ENCODE data around the gene SF3B3.
"Not testable (repeated sequence)": the region's sequence is repeated elsewhere in the genome, so short reads cannot be mapped to it uniquely, and the experiment has no call there.

Gene SF3B3

DNA sequence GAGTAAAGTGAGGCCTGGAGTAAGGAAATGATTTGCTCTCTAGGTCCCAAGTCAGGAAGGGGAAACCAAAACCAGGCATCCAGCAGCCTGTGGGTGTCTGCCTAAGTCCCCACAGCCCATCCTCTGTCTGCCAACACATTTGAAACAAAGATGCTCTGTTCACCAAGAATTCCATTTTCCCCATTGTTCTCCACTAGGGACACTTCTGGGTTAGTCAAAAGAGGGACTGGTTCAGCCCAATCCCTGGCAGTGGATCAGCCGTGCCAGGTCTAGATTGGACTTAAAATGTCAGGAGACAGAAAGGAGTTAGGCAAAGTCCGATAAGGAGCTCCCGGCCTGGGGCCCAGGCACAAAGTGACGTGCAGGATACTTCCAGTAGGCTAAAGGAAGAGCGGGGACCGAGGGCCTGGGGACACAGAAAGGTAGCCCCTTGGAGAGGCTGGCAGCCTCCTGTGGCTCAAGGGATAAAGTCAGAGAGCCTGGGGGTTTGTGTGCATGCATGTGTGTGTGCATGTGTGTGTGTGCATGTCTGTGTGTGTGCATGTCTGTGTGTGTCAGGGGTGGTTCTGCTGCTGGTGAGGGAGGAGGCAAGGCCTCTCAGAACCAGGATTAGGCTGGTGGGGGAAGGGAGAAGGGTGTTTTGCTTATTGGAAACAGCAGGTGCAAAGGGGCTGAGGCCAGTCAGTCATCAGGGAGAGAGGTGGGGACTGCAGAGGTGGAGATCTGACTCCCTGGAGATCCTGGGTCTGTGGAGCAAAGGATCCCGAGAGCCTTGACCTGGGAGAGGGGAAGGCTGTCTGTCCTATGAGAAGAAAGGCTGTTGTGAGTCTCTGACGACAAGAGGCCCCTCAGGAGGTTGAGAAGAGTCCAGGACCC lies 81.0 kb downstream of the SF3B3 start:
- no peaks in the 10 kb centered on the region for H3K4me1 ChIP-seq (ENCODE audit: control insufficient read depth, insufficient read depth, low read length, unreplicated experiment)

DNA sequence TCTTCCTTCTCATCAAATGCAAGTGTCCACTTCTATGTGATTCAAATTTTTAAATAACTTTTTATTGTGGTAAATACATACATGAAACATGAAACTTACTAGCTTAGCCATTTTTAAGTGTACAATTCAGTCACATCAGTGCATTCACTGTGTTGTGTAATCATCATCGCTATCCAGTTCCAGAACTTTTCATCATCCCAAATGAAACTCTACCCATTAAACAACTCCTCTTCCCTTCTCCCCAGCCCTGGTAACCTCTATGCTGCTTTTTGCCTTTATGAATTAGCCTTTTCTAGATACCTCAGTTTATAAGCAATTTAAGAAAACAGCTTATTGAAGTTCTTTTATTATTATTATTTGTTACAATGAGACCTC lies 81.7 kb downstream of the SF3B3 start:
- Histone ChIP-seq H2AFZ (ENCODE audit: low read length, unreplicated experiment) (no peak overlapping the region), H3K27me3 (ENCODE audit: insufficient read depth, low read length) (no peaks in the 10 kb centered on the region), H3K36me3 (ENCODE audit: insufficient read depth, low read length) (no peaks in the 10 kb centered on the region), H3K4me3 (ENCODE audit: low read depth, low read length) (no peak overlapping the region), H3K79me2 (ENCODE audit: control insufficient read depth, insufficient read depth, low read length, unreplicated experiment) (no peaks in the 10 kb centered on the region), H3K4me1 (ENCODE audit: control insufficient read depth, insufficient read depth, low read length, unreplicated experiment) (no peaks in the 10 kb centered on the region), H3K27ac (ENCODE audit: low read depth, low read length) (no peak overlapping the region)

More for the DNA sequence above, 81.0 kb downstream of the SF3B3 start:
- Histone ChIP-seq H3K27ac (ENCODE audit: low read depth, low read length) (no peak overlapping the region), H2AFZ (ENCODE audit: low read length, unreplicated experiment) (no peak overlapping the region), H3K27me3 (ENCODE audit: insufficient read depth, low read length) (no peaks in the 10 kb centered on the region), H3K4me3 (ENCODE audit: low read depth, low read length) (no peak overlapping the region), H3K36me3 (ENCODE audit: insufficient read depth, low read length) (no peaks in the 10 kb centered on the region), H3K79me2 (ENCODE audit: control insufficient read depth, insufficient read depth, low read length, unreplicated experiment) (no peaks in the 10 kb centered on the region)

DNA sequence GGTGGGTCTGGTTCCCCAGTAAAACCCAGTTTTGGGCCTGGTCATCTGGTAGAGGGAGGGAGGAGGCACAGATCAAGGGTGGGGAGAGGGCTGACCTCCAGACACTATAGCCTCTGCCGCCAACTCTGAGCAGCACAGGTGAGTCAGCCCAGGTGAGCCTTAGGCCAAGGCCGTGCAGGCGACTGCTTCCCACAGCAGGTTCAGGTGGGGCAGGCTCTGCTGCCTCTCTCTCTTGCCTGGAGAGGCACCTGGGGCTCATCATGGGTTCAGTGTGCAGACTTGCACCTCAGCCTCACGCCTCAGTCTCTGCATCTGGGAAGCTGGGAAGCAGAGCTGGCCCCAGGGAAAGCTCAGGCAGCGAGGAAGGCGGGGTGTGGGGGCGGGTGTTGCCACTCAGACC lies 84.9 kb downstream of the SF3B3 start:
- H3K4me1 ChIP-seq (ENCODE audit: control insufficient read depth, insufficient read depth, low read length, unreplicated experiment): no peaks in the 10 kb centered on the region
- no peaks in the 10 kb centered on the region for H3K79me2 ChIP-seq (ENCODE audit: control insufficient read depth, insufficient read depth, low read length, unreplicated experiment)
- no peak overlapping the region for H2AFZ ChIP-seq (ENCODE audit: low read length, unreplicated experiment)
- H3K36me3 ChIP-seq (ENCODE audit: insufficient read depth, low read length): no peaks in the 10 kb centered on the region
- H3K27ac ChIP-seq (ENCODE audit: low read depth, low read length): no peak overlapping the region
- H3K27me3 ChIP-seq (ENCODE audit: insufficient read depth, low read length): no peaks in the 10 kb centered on the region
- H3K4me3 ChIP-seq (ENCODE audit: low read depth, low read length): no peak overlapping the region

- Histone ChIP-seq H3K27me3 (ENCODE audit: insufficient read depth, low read length) (no peaks in the 10 kb centered on the region), H3K27ac (ENCODE audit: low read depth, low read length) (no peak overlapping the region), H2AFZ (ENCODE audit: low read length, unreplicated experiment) (no peak overlapping the region), H3K4me3 (ENCODE audit: low read depth, low read length) (no peak overlapping the region), H3K4me1 (ENCODE audit: control insufficient read depth, insufficient read depth, low read length, unreplicated experiment) (no peaks in the 10 kb centered on the region), H3K36me3 (ENCODE audit: insufficient read depth, low read length) (no peaks in the 10 kb centered on the region), H3K79me2 (ENCODE audit: control insufficient read depth, insufficient read depth, low read length, unreplicated experiment) (no peaks in the 10 kb centered on the region)
Measured at GRCh38 chr16:70610273-70611223, 86.9 kb downstream of the SF3B3 start.

- Histone ChIP-seq H2AFZ (ENCODE audit: low read length, unreplicated experiment) (no peak overlapping the region), H3K4me1 (ENCODE audit: control insufficient read depth, insufficient read depth, low read length, unreplicated experiment) (no peaks in the 10 kb centered on the region), H3K79me2 (ENCODE audit: control insufficient read depth, insufficient read depth, low read length, unreplicated experiment) (no peaks in the 10 kb centered on the region), H3K36me3 (ENCODE audit: insufficient read depth, low read length) (no peaks in the 10 kb centered on the region), H3K27ac (ENCODE audit: low read depth, low read length) (no peak overlapping the region), H3K27me3 (ENCODE audit: insufficient read depth, low read length) (no peaks in the 10 kb centered on the region), H3K4me3 (ENCODE audit: low read depth, low read length) (no peak overlapping the region)
Measured at GRCh38 chr16:70611224-70611598, 87.6 kb downstream of the SF3B3 start.

DNA sequence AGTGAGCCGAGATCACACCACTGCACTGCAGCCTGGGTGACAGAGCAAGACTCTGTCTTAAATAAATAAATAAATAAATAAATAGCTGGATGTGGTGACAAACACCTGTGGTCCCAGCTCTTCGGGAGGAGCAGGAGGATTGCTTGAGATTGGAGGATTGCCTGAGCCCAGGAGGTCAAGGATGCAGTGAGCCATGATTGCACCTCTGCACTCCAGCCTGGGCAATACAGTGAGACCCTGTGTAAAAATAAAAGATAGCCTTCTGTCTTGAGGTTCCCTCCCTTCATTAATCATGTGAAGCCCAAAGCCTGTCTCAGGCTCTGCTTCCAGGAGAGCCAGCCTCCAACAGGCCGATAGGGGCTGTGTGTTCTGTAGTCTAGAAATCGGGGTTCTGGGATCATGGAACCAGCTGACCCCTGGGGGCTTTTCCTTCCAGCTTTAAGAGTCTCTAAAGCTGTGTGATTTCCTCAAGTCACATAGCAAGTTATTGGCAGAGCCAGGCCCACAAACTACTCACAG lies 88.2 kb downstream of the SF3B3 start:
- H3K27me3 ChIP-seq (ENCODE audit: insufficient read depth, low read length): no peaks in the 10 kb centered on the region
- no peaks in the 10 kb centered on the region for H3K4me1 ChIP-seq (ENCODE audit: control insufficient read depth, insufficient read depth, low read length, unreplicated experiment)
- no peak overlapping the region for H3K27ac ChIP-seq (ENCODE audit: low read depth, low read length)
- no peak overlapping the region for H3K4me3 ChIP-seq (ENCODE audit: low read depth, low read length)
- H3K36me3 ChIP-seq (ENCODE audit: insufficient read depth, low read length): no peaks in the 10 kb centered on the region
- H2AFZ ChIP-seq (ENCODE audit: low read length, unreplicated experiment): no peak overlapping the region
- no peaks in the 10 kb centered on the region for H3K79me2 ChIP-seq (ENCODE audit: control insufficient read depth, insufficient read depth, low read length, unreplicated experiment)

DNA sequence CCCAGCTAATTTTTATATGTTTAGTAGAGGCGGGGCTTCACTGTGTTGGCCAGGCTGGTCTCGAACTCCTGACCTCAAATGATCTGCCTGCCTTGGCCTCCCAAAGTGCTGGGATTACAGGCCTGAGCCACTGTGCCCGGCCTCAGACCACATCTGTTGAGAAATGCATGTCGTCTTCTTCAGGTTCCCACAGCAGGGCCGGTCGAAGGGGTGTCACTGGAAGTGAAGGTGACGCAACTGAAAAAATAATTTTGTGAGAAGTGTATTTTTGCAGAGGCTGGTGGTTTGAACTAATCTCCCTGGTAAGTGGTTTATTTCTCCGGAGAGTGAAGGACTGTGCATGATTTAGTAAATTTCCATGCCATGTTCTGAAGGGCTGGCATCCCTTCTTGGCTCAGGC lies 89.3 kb downstream of the SF3B3 start:
- H3K4me3 ChIP-seq (ENCODE audit: low read depth, low read length): no peak overlapping the region
- no peaks in the 10 kb centered on the region for H3K79me2 ChIP-seq (ENCODE audit: control insufficient read depth, insufficient read depth, low read length, unreplicated experiment)
- H2AFZ ChIP-seq (ENCODE audit: low read length, unreplicated experiment): no peak overlapping the region
- H3K4me1 ChIP-seq (ENCODE audit: control insufficient read depth, insufficient read depth, low read length, unreplicated experiment): no peaks in the 10 kb centered on the region
- no peaks in the 10 kb centered on the region for H3K36me3 ChIP-seq (ENCODE audit: insufficient read depth, low read length)
- no peaks in the 10 kb centered on the region for H3K27me3 ChIP-seq (ENCODE audit: insufficient read depth, low read length)
- no peak overlapping the region for H3K27ac ChIP-seq (ENCODE audit: low read depth, low read length)

GRCh38 chr16:70614208-70614951 lies 90.8 kb downstream of the SF3B3 start:
- Histone ChIP-seq H2AFZ (ENCODE audit: low read length, unreplicated experiment) (no peak overlapping the region), H3K4me3 (ENCODE audit: low read depth, low read length) (no peak overlapping the region), H3K27ac (ENCODE audit: low read depth, low read length) (no peak overlapping the region), H3K4me1 (ENCODE audit: control insufficient read depth, insufficient read depth, low read length, unreplicated experiment) (no peaks in the 10 kb centered on the region), H3K27me3 (ENCODE audit: insufficient read depth, low read length) (no peaks in the 10 kb centered on the region), H3K36me3 (ENCODE audit: insufficient read depth, low read length) (no peaks in the 10 kb centered on the region), H3K79me2 (ENCODE audit: control insufficient read depth, insufficient read depth, low read length, unreplicated experiment) (no peaks in the 10 kb centered on the region)

- H3K27ac ChIP-seq (ENCODE audit: low read depth, low read length): no peak overlapping the region
- H3K27me3 ChIP-seq (ENCODE audit: insufficient read depth, low read length): no peaks in the 10 kb centered on the region
- no peaks in the 10 kb centered on the region for H3K36me3 ChIP-seq (ENCODE audit: insufficient read depth, low read length)
- no peaks in the 10 kb centered on the region for H3K79me2 ChIP-seq (ENCODE audit: control insufficient read depth, insufficient read depth, low read length, unreplicated experiment)
- no peaks in the 10 kb centered on the region for H3K4me1 ChIP-seq (ENCODE audit: control insufficient read depth, insufficient read depth, low read length, unreplicated experiment)
- H2AFZ ChIP-seq (ENCODE audit: low read length, unreplicated experiment): no peak overlapping the region
- H3K4me3 ChIP-seq (ENCODE audit: low read depth, low read length): no peak overlapping the region
Measured at GRCh38 chr16:70615945-70616344, 92.3 kb downstream of the SF3B3 start.

GRCh38 chr16:70621864-70622263 lies 98.2 kb downstream of the SF3B3 start:
- not testable (repeated sequence) for H3K79me2 ChIP-seq (ENCODE audit: control insufficient read depth, insufficient read depth, low read length, unreplicated experiment); H3K4me1 ChIP-seq (ENCODE audit: control insufficient read depth, insufficient read depth, low read length, unreplicated experiment); H3K27me3 ChIP-seq (ENCODE audit: insufficient read depth, low read length); H2AFZ ChIP-seq (ENCODE audit: low read length, unreplicated experiment); H3K4me3 ChIP-seq (ENCODE audit: low read depth, low read length); H3K27ac ChIP-seq (ENCODE audit: low read depth, low read length); H3K36me3 ChIP-seq (ENCODE audit: insufficient read depth, low read length)

Data from ACC112 (cell line).